ENCODE data around the gene VNN1. TPM values are rescaled to one million over a fixed set of nuclear protein-coding genes. Genes with fewer than 3 reads are reported as not detected.

The VNN1 gene
- total and polyA plus RNA-seq, 2 donors (not counting 3 experiments of a cell fraction or from before 2014, with no cell fraction given): not detected

DNA sequence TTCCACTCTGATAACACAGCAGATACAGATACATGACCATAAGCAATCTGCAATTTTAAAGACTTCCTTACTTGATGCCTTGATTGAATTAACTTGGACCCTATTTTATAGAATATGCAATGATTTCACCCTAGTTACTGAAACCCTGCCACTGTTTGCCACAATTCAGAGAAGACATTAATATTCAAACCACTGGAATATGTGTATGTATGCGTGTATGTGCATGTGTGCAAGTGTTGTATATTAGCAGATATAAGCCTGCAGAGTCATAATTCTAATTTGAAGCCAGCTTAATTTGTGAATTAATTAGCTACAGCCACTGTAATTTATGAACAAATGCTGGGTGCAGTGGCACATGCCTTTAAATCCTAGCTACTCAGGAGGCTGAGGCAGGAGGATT is 34.6 kb upstream of the VNN1 start:
- no peak for TF ChIP-seq EZH2 (IDR thresholded peaks at IDR 0.05; ENCODE audit: borderline replicate concordance, low read depth, low read length, severe bottlenecking)
- TF ChIP-seq FOS (IDR thresholded peaks at IDR 0.05; ENCODE audit: borderline replicate concordance, insufficient read depth, low read length): no peak
- TF ChIP-seq POLR2AphosphoS5 (IDR thresholded peaks at IDR 0.05; ENCODE audit: insufficient read depth, low read depth, low read length): no peak
- TF ChIP-seq MYC (IDR thresholded peaks at IDR 0.05; ENCODE audit: low read depth, low read length): no peak
- no peak for TF ChIP-seq GATA2 (IDR thresholded peaks at IDR 0.05; ENCODE audit: insufficient read depth, insufficient read length, low read depth, low read length)
- TF ChIP-seq, protein P1, sequence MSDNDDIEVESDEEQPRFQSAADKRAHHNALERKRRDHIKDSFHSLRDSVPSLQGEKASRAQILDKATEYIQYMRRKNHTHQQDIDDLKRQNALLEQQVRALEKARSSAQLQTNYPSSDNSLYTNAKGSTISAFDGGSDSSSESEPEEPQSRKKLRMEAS (IDR thresholded peaks at IDR 0.05; ENCODE audit: insufficient read depth, insufficient read length): no peak
- TF ChIP-seq POLR2A (IDR thresholded peaks at IDR 0.05; ENCODE audit: low read depth, low read length): no peak
- TF ChIP-seq, protein P2, sequence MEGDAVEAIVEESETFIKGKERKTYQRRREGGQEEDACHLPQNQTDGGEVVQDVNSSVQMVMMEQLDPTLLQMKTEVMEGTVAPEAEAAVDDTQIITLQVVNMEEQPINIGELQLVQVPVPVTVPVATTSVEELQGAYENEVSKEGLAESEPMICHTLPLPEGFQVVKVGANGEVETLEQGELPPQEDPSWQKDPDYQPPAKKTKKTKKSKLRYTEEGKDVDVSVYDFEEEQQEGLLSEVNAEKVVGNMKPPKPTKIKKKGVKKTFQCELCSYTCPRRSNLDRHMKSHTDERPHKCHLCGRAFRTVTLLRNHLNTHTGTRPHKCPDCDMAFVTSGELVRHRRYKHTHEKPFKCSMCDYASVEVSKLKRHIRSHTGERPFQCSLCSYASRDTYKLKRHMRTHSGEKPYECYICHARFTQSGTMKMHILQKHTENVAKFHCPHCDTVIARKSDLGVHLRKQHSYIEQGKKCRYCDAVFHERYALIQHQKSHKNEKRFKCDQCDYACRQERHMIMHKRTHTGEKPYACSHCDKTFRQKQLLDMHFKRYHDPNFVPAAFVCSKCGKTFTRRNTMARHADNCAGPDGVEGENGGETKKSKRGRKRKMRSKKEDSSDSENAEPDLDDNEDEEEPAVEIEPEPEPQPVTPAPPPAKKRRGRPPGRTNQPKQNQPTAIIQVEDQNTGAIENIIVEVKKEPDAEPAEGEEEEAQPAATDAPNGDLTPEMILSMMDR (IDR thresholded peaks at IDR 0.05; ENCODE audit: extremely low read depth in 1 of 2, insufficient read depth in 1 of 2, low read depth in 1 of 2, low read length in 2 of 2): no peak
- no peak for TF ChIP-seq JUN (IDR thresholded peaks at IDR 0.05; ENCODE audit: borderline replicate concordance, insufficient read depth, insufficient read length, low read depth)
- dilution Hi-C loops (cut with MboI; ENCODE audit: extremely low pct_ligation_motif_present, low sequenced_read_pairs) (no loop called here), intact Hi-C loops (cut with micrococcal nuclease) (no loop called here)
- Histone ChIP-seq H3K27me3 (ENCODE audit: control insufficient read depth in 2 of 2, insufficient read depth in 2 of 2, low read length in 2 of 2) (no peaks in the 10 kb centered on the region), H3K36me3 (ENCODE audit: control insufficient read depth in 2 of 2, extremely low read depth in 1 of 2, insufficient read depth in 2 of 2, low read length in 2 of 2) (no peaks in the 10 kb centered on the region), H3K9ac (replicated peaks; ENCODE audit: extremely low read depth, insufficient read depth, low read length) (no peak overlapping the region), H3K9me3 (replicated peaks; ENCODE audit: control insufficient read depth, insufficient read depth, low read length) (no peaks in the 10 kb centered on the region), H4K20me1 (replicated peaks; ENCODE audit: control insufficient read depth, extremely low read depth, insufficient read depth, low read length) (no peaks in the 10 kb centered on the region), H3K27ac (ENCODE audit: insufficient read depth, low read depth, low read length) (no peak overlapping the region), H3K9me1 (replicated peaks; ENCODE audit: control insufficient read depth, extremely low read depth, insufficient read depth, low read length) (no peaks in the 10 kb centered on the region), H3K4me2 (ENCODE audit: insufficient read depth, low read length) (no peak overlapping the region), H3K79me2 (ENCODE audit: control insufficient read depth, insufficient read depth, low read length) (no peaks in the 10 kb centered on the region), H3K4me3 (replicated peaks in 1 of 3; ENCODE audit: insufficient read depth in 1 of 3, low read depth in 1 of 3, low read length in 3 of 3) (no peak overlapping the region), H3K4me1 (ENCODE audit: control insufficient read depth, extremely low read depth, insufficient read depth, low read length) (no peaks in the 10 kb centered on the region), H2AFZ (ENCODE audit: low read depth, low read length) (no peak overlapping the region)
- BruUV-seq (replicated peaks): no TSS peak
- CTCF ChIA-PET: interaction anchor here (1.1 kb wide), 1 partner anchor 19 kb away, joined by 3 read pairs; no protein-coding TSS in a partner anchor
- no peak for FAIRE-seq
- POLR2A ChIA-PET: no interaction called here
- DNase-seq (ENCODE audit: low read depth, low spot score): no peak

Measured in endothelial cell of umbilical vein (primary cell).